Sigmoid colon (tissue), 7 donors: ENCODE results near the gene UBE2D4. TPM values are rescaled to one million over a fixed set of nuclear protein-coding genes. Genes with fewer than 3 reads are reported as not detected.
"Not testable (repeated sequence)": the region's sequence is repeated elsewhere in the genome, so short reads cannot be mapped to it uniquely, and the experiment has no call there.

Experiments
- DNase-seq: peaks from one replicate; pipeline ENCODE4 v3.0.0-alpha.2; 2019
- H3K27ac ChIP-seq, 4 donors: fragments of 200-600 bp; sonication (generic); one replicate each; pipeline ENCODE4 v1.5.1; 2016 to 2019; ENCODE audit warnings: mild to moderate bottlenecking in 1 of 4
- H3K27me3 ChIP-seq, 3 donors: fragments of 200-600 bp; sonication (generic); one replicate each; pipeline ENCODE4 v1.5.1; 2019; ENCODE audit warnings: mild to moderate bottlenecking in 1 of 3
- H3K36me3 ChIP-seq, 4 donors: fragments of 200-600 bp; sonication (generic); one replicate each; pipeline ENCODE4 v1.5.1; 2016 to 2019
- H3K4me1 ChIP-seq, 4 donors: fragments of 200-600 bp; sonication (generic); one replicate each; pipeline ENCODE4 v1.5.1; 2017 to 2019
- H3K4me3 ChIP-seq, 4 donors: fragments of 200-600 bp; sonication (generic); one replicate each; pipeline ENCODE4 v1.5.1; 2017 to 2019; ENCODE audit warnings: mild to moderate bottlenecking in 2 of 4, moderate library complexity in 1 of 4
- H3K9me3 ChIP-seq, 4 donors: fragments of 200-600 bp in 3 of 4; sonication (generic) in 3 of 4; one replicate each; pipeline versions ENCODE4 v1.5.1 to v1.6.1; 2013 to 2019
- CTCF ChIP-seq, 4 experiments: fragments of 450-650 bp in 3 of 4; fragments of 200-600 bp in 1 of 4; IDR thresholded peaks; one replicate each; pipeline ENCODE4 v1.5.1; 2016 to 2019; ENCODE audit warnings: antibody characterized with exemption in 4 of 4, mild to moderate bottlenecking in 3 of 4, moderate library complexity in 2 of 4
- EP300 ChIP-seq, 4 donors: sonication (generic); formaldehyde crosslinking; IDR thresholded peaks; one replicate each; pipeline ENCODE4 v1.6.1; 2017; ENCODE audit warnings: antibody characterized with exemption in 4 of 4
- POLR2A ChIP-seq, 2 donors: fragments of 450-650 bp; IDR thresholded peaks; one replicate each; pipeline ENCODE4 v1.6.1; 2016; ENCODE audit warnings: antibody characterized with exemption in 2 of 2, mild to moderate bottlenecking in 2 of 2, moderate library complexity in 2 of 2
- POLR2AphosphoS5 ChIP-seq, 4 donors: sonication (generic); formaldehyde crosslinking; IDR thresholded peaks; one replicate each; pipeline ENCODE4 v1.6.1; 2017; ENCODE audit warnings: antibody characterized with exemption in 4 of 4
- WGBS, 2 donors: extraction: QIAGEN DNeasy Blood & Tissue Kit; methylation state at CpG; one replicate each; pipeline ENCODE4 v1.1.7; 2013; 5-methylcytosine and 5-hydroxymethylcytosine counted together
- intact Hi-C: fragments of 100-400 bp; cut with DNase I; formaldehyde crosslinking; loops from one replicate; pipeline ENCODE4 v1.15.1; 2023
- polyA plus RNA-seq, 3 donors: library from polyadenylated mRNA; stranded (reverse); fragments of 200-250 nt; gene quantifications; one replicate each; pipeline ENCODE4 v1.2.3, GENCODE V29; 2013
- total RNA-seq, 4 donors: library from RNA; depleted of rRNA; stranded (reverse); fragments of >200 nt; gene quantifications; one replicate each; pipeline ENCODE4 v1.1.0, GENCODE V29; 2016
- donor health status: healthy with polysubstance abuse.
- donor health status: Bipolar disorder and iron deficiency.
- donor health status: healthy.

UBE2D4 gene
- total and polyA plus RNA-seq, 7 donors = 7.5 to 37.1 (median 24.0) TPM

GRCh38 chr7:43891069-43891955 lies 34.9 kb upstream of the UBE2D4 start:
- DNase-seq = no peak
- H3K4me1 ChIP-seq = peaks cover 0 to 25% (median 20%) of the 10 kb centered on the region in 4 donors
- WGBS, 2 donors = 82 to 90% methylated on average over 12 of the region's 12 CpGs

GRCh38 chr7:43895847-43896415 lies 30.3 kb upstream of the UBE2D4 start:
- TF ChIP-seq POLR2AphosphoS5 (IDR thresholded peaks at IDR 0.05) (no peak), POLR2A (IDR thresholded peaks at IDR 0.05) (no peak), EP300 (IDR thresholded peaks at IDR 0.05) (no peak), CTCF (IDR thresholded peaks at IDR 0.05) (no peak)
- intact Hi-C loops = no loop called here
- peaks cover 0 to 16% (median 13%) of the 10 kb centered on the region in 4 donors for H3K4me1 ChIP-seq
- no peak overlapping the region for H3K27ac ChIP-seq
- H3K4me3 ChIP-seq = no peak overlapping the region
- H3K36me3 ChIP-seq = no peaks in the 10 kb centered on the region
- WGBS, 2 donors = 86 to 94% methylated on average over 8 of the region's 8 CpGs
- DNase-seq = no peak
- no peaks in the 10 kb centered on the region for H3K27me3 ChIP-seq
- no peaks in the 10 kb centered on the region for H3K9me3 ChIP-seq

More at GRCh38 chr7:43891069-43891955, 34.9 kb upstream of the UBE2D4 start:
- Histone ChIP-seq H3K4me3 (no peak overlapping the region), H3K36me3 (peaks cover 0 to 7% (median 0%) of the 10 kb centered on the region in 4 donors), H3K9me3 (no peaks in the 10 kb centered on the region), H3K27me3 (no peaks in the 10 kb centered on the region), H3K27ac (no peak overlapping the region)
- TF ChIP-seq EP300 (IDR thresholded peaks at IDR 0.05) = no peak
- TF ChIP-seq POLR2A (IDR thresholded peaks at IDR 0.05) = no peak
- no peak for TF ChIP-seq CTCF (IDR thresholded peaks at IDR 0.05)
- intact Hi-C loops = no loop called here

- 94 to 97% methylated on average over 2 of the region's 2 CpGs for WGBS, 2 donors
- H3K4me3 ChIP-seq, H3K27ac ChIP-seq, H3K27me3 ChIP-seq, intact Hi-C loops, H3K36me3 ChIP-seq, H3K9me3 ChIP-seq, DNase-seq: not testable (repeated sequence)
- peaks cover 0 to 14% (median 6%) of the 10 kb centered on the region in 4 donors for H3K4me1 ChIP-seq
Measured at GRCh38 chr7:43898571-43898970, 27.7 kb upstream of the UBE2D4 start.

- Histone ChIP-seq H3K4me1 (peaks cover 0 to 42% (median 26%) of the 10 kb centered on the region in 4 donors), H3K4me3 (no peak overlapping the region), H3K27ac (no peak overlapping the region), H3K36me3 (no peaks in the 10 kb centered on the region), H3K27me3 (no peaks in the 10 kb centered on the region), H3K9me3 (no peaks in the 10 kb centered on the region)
- WGBS, 2 donors = 96% methylated on average over 5 of the region's 5 CpGs
- DNase-seq = no peak
- TF ChIP-seq POLR2A (IDR thresholded peaks at IDR 0.05) (no peak), EP300 (IDR thresholded peaks at IDR 0.05) (no peak)
- intact Hi-C loops = no loop called here
Measured at GRCh38 chr7:43902542-43903054, 23.6 kb upstream of the UBE2D4 start.

GRCh38 chr7:43904533-43905208 lies 21.6 kb upstream of the UBE2D4 start:
- WGBS, 2 donors = 87 to 94% methylated on average over 5 of the region's 5 CpGs
- Histone ChIP-seq H3K27ac (peak overlapping the region; percentile 86 to 92 (median 88)), H3K4me3 (peak overlapping the region in 1 of 4 donors; percentile 81), H3K27me3 (no peaks in the 10 kb centered on the region), H3K36me3 (no peaks in the 10 kb centered on the region), H3K4me1 (peaks cover 0 to 42% (median 24%) of the 10 kb centered on the region in 4 donors), H3K9me3 (no peaks in the 10 kb centered on the region)
- DNase-seq = no peak
- TF ChIP-seq POLR2A (IDR thresholded peaks at IDR 0.05) = no peak
- TF ChIP-seq EP300 (IDR thresholded peaks at IDR 0.05) = no peak
- TF ChIP-seq POLR2AphosphoS5 (IDR thresholded peaks at IDR 0.05) = no peak
- no peak for TF ChIP-seq CTCF (IDR thresholded peaks at IDR 0.05)
- intact Hi-C loops = loop anchor here (5.0 kb wide), 1 partner anchor 32 kb away; no protein-coding TSS in a partner anchor
